ENCODE measurements around the gene SYT13. TPM values are rescaled to one million over a fixed set of nuclear protein-coding genes. Genes with fewer than 3 reads are reported as not detected.

Gene SYT13
- total and polyA plus RNA-seq, 2 of the 4 experiments (the other 2 are of a cell fraction) = not detected

DNA sequence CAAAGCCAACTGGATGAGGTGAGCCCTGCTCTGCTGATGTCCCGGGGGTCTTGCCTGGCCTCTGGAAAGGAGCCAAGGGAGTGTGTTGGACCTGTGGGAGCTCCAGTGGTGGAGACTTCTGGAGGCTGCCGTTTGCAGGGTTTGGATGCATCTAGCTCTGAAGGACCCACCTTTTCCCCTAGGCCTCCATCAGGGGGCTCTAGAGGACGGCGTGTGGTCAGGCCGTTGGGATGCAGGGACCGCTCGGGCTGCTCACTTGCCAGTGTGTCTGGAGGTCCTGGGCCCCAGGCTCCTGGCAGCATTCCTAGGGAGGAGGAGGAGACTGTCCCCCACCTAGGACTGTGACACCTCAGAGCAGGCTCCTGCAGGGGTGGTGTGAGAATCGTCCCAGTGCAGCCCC lies 81.4 kb downstream of the SYT13 start:
- Histone ChIP-seq H3K4ac (ENCODE audit: low read depth, low read length) (no peak overlapping the region), H3K4me3 (ENCODE audit: insufficient read depth, low read depth, low read length) (no peak overlapping the region), H3K56ac (ENCODE audit: extremely low read depth, insufficient read depth, low read length) (no peak overlapping the region), H2AK5ac (ENCODE audit: low read depth, low read length) (no peak overlapping the region), H2BK15ac (ENCODE audit: low read depth, low read length) (no peak overlapping the region), H2BK20ac (ENCODE audit: low read depth, low read length) (no peak overlapping the region), H4K20me1 (ENCODE audit: insufficient read depth, low read length) (no peaks in the 10 kb centered on the region), H4K8ac (ENCODE audit: low read depth in 2 of 2, low read length in 2 of 2) (no peak overlapping the region), H4K91ac (ENCODE audit: insufficient read depth, low read depth, low read length) (no peak overlapping the region), H2BK120ac (ENCODE audit: low read depth, low read length) (no peak overlapping the region), H3K9ac (ENCODE audit: low read depth, low read length) (no peak overlapping the region), H3K4me2 (ENCODE audit: low read depth, low read length) (no peak overlapping the region), H3K36me3 (ENCODE audit: control insufficient read depth, insufficient read depth, low read length) (no peaks in the 10 kb centered on the region), H3K23ac (ENCODE audit: low read depth, low read length) (no peak overlapping the region), H2AFZ (replicated peaks; ENCODE audit: low read length, poor library complexity) (no peak overlapping the region), H2AK9ac (replicated peaks; ENCODE audit: low read depth, low read length, poor library complexity) (no peak overlapping the region), H3K4me1 (ENCODE audit: control insufficient read depth, insufficient read depth, low read length) (no peaks in the 10 kb centered on the region; the same call in 1 of the 2 replicates), H2BK5ac (ENCODE audit: low read depth, low read length, poor library complexity, severe bottlenecking) (no peak overlapping the region), H3K9me1 (ENCODE audit: insufficient read depth, low read length) (no peaks in the 10 kb centered on the region; the same call in 1 of the 2 replicates), H3K14ac (replicated peaks; ENCODE audit: low read depth, low read length) (no peak overlapping the region), H3K18ac (ENCODE audit: low read depth, low read length) (no peak overlapping the region), H3K79me1 (ENCODE audit: low read depth in 1 of 2, low read length in 2 of 2) (no peaks in the 10 kb centered on the region), H3K9me3 (ENCODE audit: control insufficient read depth, insufficient read depth, low read length) (no peaks in the 10 kb centered on the region), H3K27ac (ENCODE audit: insufficient read depth, low read length) (no peak overlapping the region), H4K5ac (ENCODE audit: low read depth, low read length) (no peak overlapping the region), H3K27me3 (ENCODE audit: control insufficient read depth, insufficient read depth, low read length) (no peaks in the 10 kb centered on the region)
- TF ChIP-seq CEBPB (IDR thresholded peaks at IDR 0.05; ENCODE audit: low read depth, low read length) (no peak), RFX5 (IDR thresholded peaks at IDR 0.05; ENCODE audit: low read depth, low read length) (no peak), CTCF (conservative IDR thresholded peaks at IDR 0.05; ENCODE audit: low read depth, low read length) (no peak), FOS (IDR thresholded peaks at IDR 0.05; ENCODE audit: low read depth, low read length) (no peak), MXI1 (IDR thresholded peaks at IDR 0.05; ENCODE audit: borderline replicate concordance, low read depth, low read length) (no peak), CHD1 (IDR thresholded peaks at IDR 0.05; ENCODE audit: low read depth, low read length) (no peak), POLR2A (IDR thresholded peaks at IDR 0.05; ENCODE audit: low read depth, low read length) (no peak)
- intact Hi-C loops (cut with micrococcal nuclease) = no loop called here
- in situ Hi-C loops (cut with MboI; ENCODE audit: low sequenced_read_pairs) = no loop called here
- no peak for DNase-seq
- ATAC-seq (ENCODE audit: low read depth) = no peak
- ChIA-PET POLR2A (ENCODE audit: unreplicated experiment) (no interaction called here), CTCF (no interaction called here)
- BruUV-seq (replicated peaks) = no TSS peak
- dilution Hi-C loops (cut with HindIII; ENCODE audit: low sequenced_read_pairs, unreplicated experiment) = no loop called here
- 33% methylated on average over 2 of the region's 8 CpGs; no CpG with 5 or more reads in 1 of the 2 experiments for WGBS, 2 experiments (ENCODE audit: extremely low coverage in 2 of 2, insufficient read length in 1 of 2)
